Measurements from ENCODE around the gene RHOBTB1.

DNA sequence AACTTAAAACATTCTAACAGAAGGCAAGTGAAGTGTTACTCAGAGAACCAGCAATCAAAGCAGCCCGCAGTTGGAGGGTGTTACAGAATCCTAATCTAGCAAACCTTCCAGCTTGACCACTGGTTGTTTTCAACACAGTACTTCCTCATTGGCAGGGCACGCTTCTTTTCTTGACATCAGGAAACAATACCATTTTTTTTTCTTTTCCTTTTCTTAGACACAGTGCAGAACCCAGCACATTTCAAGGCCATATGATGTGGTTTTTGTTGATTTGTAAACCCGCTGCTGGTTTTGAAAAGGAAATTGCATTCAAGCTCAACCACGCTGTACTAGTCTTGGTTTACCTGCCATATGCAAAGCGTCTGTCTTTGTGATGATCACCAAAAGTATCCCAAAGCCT, 33.4 kb downstream of the RHOBTB1 start:
- TF ChIP-seq, protein P1, sequence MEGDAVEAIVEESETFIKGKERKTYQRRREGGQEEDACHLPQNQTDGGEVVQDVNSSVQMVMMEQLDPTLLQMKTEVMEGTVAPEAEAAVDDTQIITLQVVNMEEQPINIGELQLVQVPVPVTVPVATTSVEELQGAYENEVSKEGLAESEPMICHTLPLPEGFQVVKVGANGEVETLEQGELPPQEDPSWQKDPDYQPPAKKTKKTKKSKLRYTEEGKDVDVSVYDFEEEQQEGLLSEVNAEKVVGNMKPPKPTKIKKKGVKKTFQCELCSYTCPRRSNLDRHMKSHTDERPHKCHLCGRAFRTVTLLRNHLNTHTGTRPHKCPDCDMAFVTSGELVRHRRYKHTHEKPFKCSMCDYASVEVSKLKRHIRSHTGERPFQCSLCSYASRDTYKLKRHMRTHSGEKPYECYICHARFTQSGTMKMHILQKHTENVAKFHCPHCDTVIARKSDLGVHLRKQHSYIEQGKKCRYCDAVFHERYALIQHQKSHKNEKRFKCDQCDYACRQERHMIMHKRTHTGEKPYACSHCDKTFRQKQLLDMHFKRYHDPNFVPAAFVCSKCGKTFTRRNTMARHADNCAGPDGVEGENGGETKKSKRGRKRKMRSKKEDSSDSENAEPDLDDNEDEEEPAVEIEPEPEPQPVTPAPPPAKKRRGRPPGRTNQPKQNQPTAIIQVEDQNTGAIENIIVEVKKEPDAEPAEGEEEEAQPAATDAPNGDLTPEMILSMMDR (IDR thresholded peaks at IDR 0.05) = no peak
- TF ChIP-seq POLR2A (IDR thresholded peaks at IDR 0.05) = no peak
